Naive B cell (primary cell): ENCODE data around the gene SMIM20. TPM values are rescaled to one million over a fixed set of nuclear protein-coding genes. Genes with fewer than 3 reads are reported as not detected.
A peak's percentile ranks its signal among the peaks of the same experiment; 100 is the strongest.
"Not testable (repeated sequence)": the region's sequence is repeated elsewhere in the genome, so short reads cannot be mapped to it uniquely, and the experiment has no call there.

Experiments
- ATAC-seq, 2 donors: fragments of 150-1000 bp; cut with Tn5 transposase; 2 replicates each; pipeline ENCODE4 v1.10.0; 2021; ENCODE audit warnings: low read depth in 2 of 2, mild to moderate bottlenecking in 2 of 2, moderate library complexity in 2 of 2
- DNase-seq: peaks from one replicate; pipeline ENCODE4 v3.0.0; 2022
- H3K27ac Mint-ChIP-seq, 6 donors: one replicate each; pipeline ENCODE4 v1.8.0; 2020 to 2022; ENCODE audit warnings: mild to moderate bottlenecking in 6 of 6, mixed read lengths in 6 of 6, moderate library complexity in 5 of 6, inconsistent platforms in 2 of 6
- H3K27me3 Mint-ChIP-seq, 3 donors: one replicate each; pipeline ENCODE4 v1.8.0; 2021 to 2022; ENCODE audit warnings: mixed read lengths in 3 of 3, mild to moderate bottlenecking in 1 of 3
- H3K36me3 Mint-ChIP-seq, 2 donors: one replicate each; pipeline ENCODE4 v1.8.0; 2020 to 2022; ENCODE audit warnings: mixed read lengths in 2 of 2, inconsistent platforms in 1 of 2, mild to moderate bottlenecking in 1 of 2
- H3K4me1 Mint-ChIP-seq, 3 donors: one replicate each; pipeline ENCODE4 v1.8.0; 2020 to 2022; ENCODE audit warnings: mixed read lengths in 3 of 3, inconsistent platforms in 1 of 3, mild to moderate bottlenecking in 1 of 3, moderate library complexity in 1 of 3
- H3K4me3 Mint-ChIP-seq, 8 donors: one replicate each; pipeline ENCODE4 v1.8.0; 2020 to 2022; ENCODE audit warnings: mild to moderate bottlenecking in 8 of 8, mixed read lengths in 8 of 8, moderate library complexity in 8 of 8, inconsistent platforms in 2 of 8
- H3K9me3 Mint-ChIP-seq, 7 donors: one replicate each; pipeline ENCODE4 v1.8.0; 2020 to 2022; ENCODE audit warnings: mixed read lengths in 7 of 7, mild to moderate bottlenecking in 5 of 7, inconsistent platforms in 2 of 7, moderate library complexity in 1 of 7
- polyA plus RNA-seq, 6 donors: library from polyadenylated mRNA; unstranded; fragments of 300-500 nt; fragmentation: Illumina TruSeq; gene quantifications; one replicate each; pipeline ENCODE4 v1.2.3, GENCODE V29; 2021; ENCODE audit warnings: low read depth in 6 of 6

Gene SMIM20
- polyA plus RNA-seq, 6 donors from 2014 or later: 57.8 to 83.2 (median 71.3) TPM

DNA sequence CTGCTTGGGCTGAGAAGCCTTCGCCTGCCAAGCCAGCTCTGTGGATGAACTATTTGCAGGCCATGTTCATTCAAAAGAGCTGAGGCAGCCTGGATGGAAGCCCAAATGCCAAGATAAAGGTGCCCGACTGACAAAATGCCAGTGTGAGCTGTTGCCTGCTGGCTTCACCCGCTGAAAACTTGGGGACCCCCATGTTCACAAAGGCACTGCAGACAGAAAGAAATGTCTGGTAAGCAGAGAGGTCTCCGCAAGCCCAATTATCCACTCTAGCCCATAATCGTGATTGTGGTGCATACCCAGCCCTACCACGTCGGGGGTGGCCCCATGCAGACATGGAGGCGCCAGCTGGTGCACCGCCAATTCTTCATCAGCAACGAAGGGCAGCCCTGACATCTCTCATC, 13.0 kb upstream of the SMIM20 start:
- H3K4me3 Mint-ChIP-seq: no peak overlapping the region
- H3K27ac Mint-ChIP-seq: no peak overlapping the region
- no peaks in the 10 kb centered on the region for H3K27me3 Mint-ChIP-seq
- DNase-seq (no peak), ATAC-seq (no peak)
- H3K36me3 Mint-ChIP-seq: no peaks in the 10 kb centered on the region
- peaks cover 38 to 56% (median 47%) of the 10 kb centered on the region in 3 donors for H3K4me1 Mint-ChIP-seq
- H3K9me3 Mint-ChIP-seq: no peaks in the 10 kb centered on the region

DNA sequence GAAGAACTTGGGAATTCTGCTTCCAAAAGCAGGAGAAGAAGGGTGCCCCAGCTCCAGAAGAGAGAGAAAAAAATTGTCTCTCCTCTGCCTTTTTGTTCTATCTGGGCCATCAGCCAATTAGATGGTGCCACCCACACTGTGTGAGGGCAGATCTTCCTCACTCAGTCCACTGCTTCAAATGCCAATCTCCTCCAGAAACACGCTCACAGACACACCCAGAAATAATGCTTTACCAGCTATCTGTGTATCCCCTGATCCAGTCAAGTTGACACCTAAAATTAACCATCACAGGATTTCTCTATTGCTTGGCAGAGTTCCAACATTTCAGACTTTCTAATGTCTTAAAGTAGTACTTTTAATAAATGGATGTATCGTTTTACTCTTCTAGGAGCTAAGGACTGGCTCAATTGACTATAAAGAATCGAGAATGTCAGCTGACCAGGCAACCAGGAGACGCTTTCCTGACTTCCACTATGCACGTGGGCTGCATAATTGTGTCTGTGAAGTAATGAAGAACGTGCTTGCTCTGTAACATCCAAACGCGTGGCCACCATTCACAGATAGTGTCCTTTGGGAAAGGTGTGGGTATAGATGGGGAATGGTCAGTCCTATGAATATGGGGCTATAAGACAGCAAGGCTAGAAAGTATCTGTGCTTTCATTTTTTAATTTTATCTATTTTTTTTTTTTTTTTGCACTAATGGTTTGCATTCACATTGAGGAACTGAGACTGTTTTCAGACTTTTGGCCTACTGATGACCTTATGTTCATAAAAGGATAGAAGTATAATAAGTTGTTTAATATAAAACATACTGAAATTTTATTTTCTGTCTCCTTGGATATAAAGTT, 9.9 kb upstream of the SMIM20 start:
- Mint-ChIP-seq H3K4me3 (peak overlapping the region in 6 of 8 donors; percentile 21 to 85 (median 67)), H3K36me3 (peaks cover 0 to 8% of the 10 kb centered on the region in 2 donors), H3K9me3 (peaks cover 0 to 4% (median 2%) of the 10 kb centered on the region in 7 donors), H3K27ac (peak overlapping the region; percentile 86 to 95 (median 92)), H3K27me3 (no peaks in the 10 kb centered on the region), H3K4me1 (peaks cover 51 to 82% (median 70%) of the 10 kb centered on the region in 3 donors)
- peak; percentile 50 for DNase-seq
- peak; percentile 80 to 82 for ATAC-seq

DNA sequence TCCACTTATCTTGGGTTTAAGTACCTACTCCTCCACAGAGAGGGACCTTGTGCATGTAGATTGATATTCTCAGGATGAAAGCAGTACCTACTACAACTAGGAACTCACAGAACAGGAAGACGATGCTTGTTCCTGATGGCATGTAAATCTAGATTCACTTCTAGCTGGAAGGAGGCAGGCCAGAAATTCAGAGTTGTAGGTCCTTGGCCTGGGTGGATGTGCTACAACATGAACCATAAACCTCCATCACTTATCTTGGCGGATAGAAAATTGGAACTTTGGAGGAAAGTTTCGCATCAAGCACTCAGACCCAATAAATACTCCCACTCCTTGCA, 9.3 kb upstream of the SMIM20 start:
- Mint-ChIP-seq H3K4me3 (peak overlapping the region in 7 of 8 donors; percentile 21 to 85 (median 71)), H3K27me3 (no peaks in the 10 kb centered on the region), H3K27ac (peak overlapping the region; percentile 86 to 95 (median 92)), H3K9me3 (peaks cover 0 to 5% (median 3%) of the 10 kb centered on the region in 7 donors), H3K4me1 (peaks cover 53 to 81% (median 70%) of the 10 kb centered on the region in 3 donors), H3K36me3 (peaks cover 0 to 9% of the 10 kb centered on the region in 2 donors)
- DNase-seq (no peak), ATAC-seq (peak; percentile 77)

DNA sequence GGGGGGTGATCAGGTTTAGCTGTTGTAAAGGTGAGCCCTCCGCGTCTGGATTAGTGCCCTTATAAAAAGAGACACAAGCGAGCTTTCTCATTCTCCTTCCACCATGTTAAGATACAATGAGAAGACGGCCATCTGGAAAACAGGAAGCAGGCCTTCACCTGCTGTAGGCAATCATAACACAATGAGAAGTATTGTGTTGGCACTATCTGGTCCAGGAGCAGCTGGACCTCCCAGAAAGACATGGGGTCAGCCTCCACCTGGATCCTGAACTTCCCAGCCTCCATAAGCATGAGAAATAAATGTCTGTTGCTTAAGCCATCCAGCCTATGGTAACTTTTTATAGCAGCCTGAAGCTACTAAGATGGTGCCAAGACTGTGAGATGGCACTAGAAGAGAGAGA, 8.6 kb upstream of the SMIM20 start:
- H3K4me3 Mint-ChIP-seq: peak overlapping the region in 5 of 8 donors; percentile 28 to 85 (median 71)
- peaks cover 51 to 81% (median 63%) of the 10 kb centered on the region in 3 donors for H3K4me1 Mint-ChIP-seq
- H3K27ac Mint-ChIP-seq: peak overlapping the region; percentile 86 to 95 (median 92)
- peaks cover 0 to 9% of the 10 kb centered on the region in 2 donors for H3K36me3 Mint-ChIP-seq
- DNase-seq: no peak
- H3K27me3 Mint-ChIP-seq: no peaks in the 10 kb centered on the region
- peaks cover 0 to 5% (median 3%) of the 10 kb centered on the region in 7 donors for H3K9me3 Mint-ChIP-seq
- ATAC-seq: no peak

DNA sequence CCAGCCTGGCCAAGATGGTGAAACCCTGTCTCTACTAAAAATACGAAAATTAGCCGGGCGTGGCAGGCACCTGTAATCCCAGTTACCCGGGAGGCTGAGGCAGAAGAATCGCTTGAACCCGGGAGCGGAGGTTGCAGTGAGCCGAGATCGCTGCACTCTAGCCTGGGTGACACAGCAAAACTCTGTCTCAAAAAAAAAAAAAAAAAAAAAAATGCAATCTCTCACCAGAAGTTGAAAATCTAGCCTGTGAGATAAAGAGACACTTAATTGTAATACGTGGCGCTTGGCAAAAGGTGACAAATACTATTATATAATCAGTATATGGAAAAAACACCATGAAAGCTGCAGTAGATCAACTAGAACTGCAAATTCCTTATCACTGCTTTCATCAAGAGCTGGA, 7.9 kb upstream of the SMIM20 start:
- H3K36me3 Mint-ChIP-seq, H3K9me3 Mint-ChIP-seq, H3K27me3 Mint-ChIP-seq, DNase-seq, ATAC-seq: not testable (repeated sequence)
- peak overlapping the region in 1 of 8 donors; percentile 70 for H3K4me3 Mint-ChIP-seq
- peaks cover 53 to 82% (median 67%) of the 10 kb centered on the region in 3 donors for H3K4me1 Mint-ChIP-seq
- peak overlapping the region in 3 of 6 donors; percentile 32 to 95 (median 50) for H3K27ac Mint-ChIP-seq

DNA sequence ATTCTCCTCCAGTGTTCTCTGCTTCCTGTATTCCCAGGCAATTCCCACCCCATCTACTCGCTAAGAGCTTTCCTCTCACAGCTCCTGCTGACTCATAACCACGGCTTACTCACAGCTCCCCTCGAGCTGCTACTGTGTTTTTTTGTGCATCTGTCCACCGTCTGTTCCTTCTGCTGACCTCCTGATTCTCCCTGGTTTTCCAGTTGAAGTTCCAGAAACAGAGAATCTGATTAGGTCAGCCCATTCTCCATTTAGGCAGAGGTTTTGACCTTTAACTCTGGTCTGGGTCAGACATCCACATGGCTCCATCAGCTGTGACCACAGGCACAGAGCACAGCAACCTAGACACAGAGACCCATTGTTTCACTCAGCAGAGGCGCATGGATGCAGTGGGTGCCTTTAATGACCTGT, 5.5 kb upstream of the SMIM20 start:
- DNase-seq (no peak), ATAC-seq (no peak)
- H3K9me3 Mint-ChIP-seq: peaks cover 0 to 5% (median 3%) of the 10 kb centered on the region in 7 donors
- H3K36me3 Mint-ChIP-seq: peaks cover 0 to 9% of the 10 kb centered on the region in 2 donors
- peak overlapping the region in 3 of 6 donors; percentile 13 to 86 (median 76) for H3K27ac Mint-ChIP-seq
- H3K4me1 Mint-ChIP-seq: peaks cover 61 to 84% (median 76%) of the 10 kb centered on the region in 3 donors
- no peaks in the 10 kb centered on the region for H3K27me3 Mint-ChIP-seq
- H3K4me3 Mint-ChIP-seq: peak overlapping the region in 2 of 8 donors; percentile 22 to 51

DNA sequence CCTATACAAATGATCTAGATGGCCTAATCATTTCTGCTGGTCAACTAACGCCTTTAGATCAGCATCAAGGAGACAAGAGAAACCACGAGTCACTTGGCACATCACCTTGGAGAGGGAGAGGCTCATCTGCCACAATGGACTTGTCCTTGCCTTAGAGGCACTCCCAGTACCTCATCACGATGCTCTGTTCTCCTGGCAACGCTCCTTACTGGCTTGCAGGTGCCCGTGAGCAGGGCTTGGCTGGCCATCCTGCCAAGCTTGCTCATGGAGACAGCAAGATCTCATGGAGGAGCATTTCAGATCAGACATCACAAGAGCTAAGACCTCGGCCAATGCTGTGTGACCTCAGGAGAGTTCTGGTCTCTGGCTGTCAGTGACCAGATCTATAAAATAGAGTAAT, 2.7 kb upstream of the SMIM20 start:
- H3K9me3 Mint-ChIP-seq: peaks cover 0 to 5% (median 3%) of the 10 kb centered on the region in 7 donors
- peak overlapping the region in 1 of 6 donors; percentile 96 for H3K27ac Mint-ChIP-seq
- H3K4me1 Mint-ChIP-seq: peaks cover 47 to 71% (median 70%) of the 10 kb centered on the region in 3 donors
- no peak for ATAC-seq
- no peaks in the 10 kb centered on the region for H3K27me3 Mint-ChIP-seq
- no peak for DNase-seq
- peaks cover 0 to 9% of the 10 kb centered on the region in 2 donors for H3K36me3 Mint-ChIP-seq
- peak overlapping the region in 2 of 8 donors; percentile 38 to 99 for H3K4me3 Mint-ChIP-seq

DNA sequence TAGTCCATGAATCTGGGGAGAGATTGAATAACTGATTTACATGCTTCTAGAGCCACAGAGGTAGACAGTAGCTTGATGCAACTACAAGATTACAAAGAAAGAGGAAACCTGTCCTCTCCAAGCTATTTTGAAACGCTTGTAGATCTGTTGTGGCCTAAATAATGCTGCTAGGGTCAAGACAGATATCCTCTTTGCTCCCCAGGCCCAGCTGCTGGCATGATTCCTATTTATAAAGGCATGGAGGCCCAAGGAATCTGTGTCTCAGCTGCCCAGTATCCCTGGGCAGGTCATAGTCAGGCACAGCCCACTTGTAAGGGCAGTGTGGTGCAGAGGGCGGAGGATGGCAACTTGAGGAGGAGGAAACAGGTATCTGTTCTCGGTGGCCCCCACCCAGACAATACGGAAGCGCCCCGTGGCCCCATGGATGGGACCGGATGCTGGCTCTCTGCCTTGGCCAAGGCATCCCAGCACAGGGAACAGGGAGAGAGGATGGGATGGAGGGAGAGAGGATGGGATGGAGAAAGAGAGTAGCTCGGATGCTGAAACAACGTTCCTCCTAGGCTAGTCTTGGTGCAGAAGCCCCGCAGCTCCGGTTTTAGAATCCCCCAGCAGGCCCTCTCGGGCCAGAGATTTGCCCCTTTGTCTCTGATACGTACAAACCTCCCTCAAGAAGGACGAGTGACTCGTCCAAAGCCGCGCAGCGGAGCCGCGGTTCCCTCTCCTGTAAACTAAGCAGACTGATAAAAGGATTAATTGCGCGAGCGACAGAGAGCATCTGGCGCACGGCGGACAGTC, 767 bp upstream of the SMIM20 start:
- Mint-ChIP-seq H3K27me3 (no peaks in the 10 kb centered on the region), H3K36me3 (peaks cover 0 to 9% of the 10 kb centered on the region in 2 donors), H3K4me3 (peak overlapping the region; percentile 89 to 100 (median 99)), H3K27ac (peak overlapping the region; percentile 96 to 99 (median 99)), H3K9me3 (peaks cover 0 to 5% (median 3%) of the 10 kb centered on the region in 7 donors), H3K4me1 (peaks cover 36 to 57% (median 55%) of the 10 kb centered on the region in 3 donors)
- peak; percentile 62 for DNase-seq
- peak; percentile 41 to 46 for ATAC-seq

DNA sequence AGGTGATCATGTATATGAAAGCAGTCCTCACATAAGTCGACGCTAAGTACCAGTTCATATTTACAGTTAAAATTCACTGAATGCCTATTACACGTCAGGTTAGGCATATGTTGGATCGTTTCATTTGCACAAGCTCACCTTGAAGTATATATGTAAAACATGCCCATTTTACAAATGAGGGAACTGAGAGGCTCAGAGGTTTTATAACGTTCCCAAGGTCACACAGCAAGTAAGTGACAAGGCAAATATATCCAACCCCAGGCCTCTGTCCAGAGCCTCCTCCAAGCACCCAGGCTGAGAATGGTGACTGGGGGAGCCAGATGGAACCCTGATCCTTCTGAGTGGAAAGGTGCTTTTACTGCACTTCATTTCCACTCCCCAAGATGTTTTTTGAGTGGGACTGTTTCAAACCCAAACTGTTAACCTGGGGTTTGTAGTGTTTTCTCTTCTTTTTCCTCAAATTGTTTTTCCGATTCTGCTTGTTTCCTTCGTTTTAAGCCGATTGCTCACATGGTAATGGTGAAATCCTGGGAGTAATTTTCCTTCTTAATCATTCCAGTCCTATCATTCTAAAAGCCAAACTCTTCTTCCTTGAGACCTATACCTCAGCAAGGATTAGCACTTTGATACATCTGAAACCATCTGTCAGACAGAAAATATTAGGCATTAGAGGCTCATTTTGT, 791 bp downstream of the SMIM20 start:
- Mint-ChIP-seq H3K4me1 (peaks cover 35 to 51% (median 50%) of the 10 kb centered on the region in 3 donors), H3K9me3 (no peaks in the 10 kb centered on the region), H3K27ac (peak overlapping the region; percentile 96 to 99 (median 99)), H3K36me3 (no peaks in the 10 kb centered on the region), H3K4me3 (peak overlapping the region; percentile 89 to 100 (median 99)), H3K27me3 (no peaks in the 10 kb centered on the region)
- ATAC-seq: no peak
- DNase-seq: no peak

DNA sequence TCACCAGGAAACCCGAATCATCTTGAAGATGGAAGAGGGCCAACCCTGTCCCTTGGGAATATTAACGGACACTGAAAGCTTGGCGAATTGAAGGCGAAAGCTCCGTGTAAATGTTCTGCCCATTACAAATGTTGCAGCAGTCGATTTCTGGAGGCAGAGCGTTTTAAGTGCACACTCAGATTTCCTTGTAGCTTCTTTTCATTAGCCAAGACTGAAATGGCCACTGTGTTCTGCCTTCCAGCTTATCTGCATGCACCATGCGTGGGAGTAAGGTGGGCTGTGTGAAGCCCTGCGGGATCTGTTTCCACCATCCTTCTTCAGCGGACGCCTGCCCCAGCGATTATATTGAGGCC, 1.3 kb downstream of the SMIM20 start:
- no peaks in the 10 kb centered on the region for H3K36me3 Mint-ChIP-seq

DNA sequence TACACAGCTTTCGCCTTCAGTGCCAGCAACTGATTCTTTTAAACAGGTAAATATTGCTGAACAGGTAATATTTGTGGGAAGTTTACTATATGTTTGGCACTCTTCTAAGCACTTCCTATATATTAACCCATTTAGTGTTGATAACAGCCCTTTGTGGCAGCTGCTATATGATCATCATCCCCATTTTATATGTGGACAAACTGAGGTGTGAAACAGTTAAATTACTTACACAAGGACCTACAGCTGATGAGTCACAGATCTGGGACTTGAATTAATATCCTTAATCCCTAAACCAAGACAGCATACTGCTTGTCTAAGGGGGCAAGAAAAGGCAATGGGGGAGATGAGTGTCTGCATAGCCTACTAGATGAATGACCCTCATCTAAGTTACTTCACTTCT, 2.9 kb downstream of the SMIM20 start:
- H3K36me3 Mint-ChIP-seq: peaks cover 7 to 11% of the 10 kb centered on the region in 2 donors
- no peaks in the 10 kb centered on the region for H3K27me3 Mint-ChIP-seq
- no peaks in the 10 kb centered on the region for H3K9me3 Mint-ChIP-seq
- H3K4me1 Mint-ChIP-seq: peaks cover 36 to 54% (median 42%) of the 10 kb centered on the region in 3 donors
- peak overlapping the region in 2 of 8 donors; percentile 54 to 99 for H3K4me3 Mint-ChIP-seq
- DNase-seq (no peak), ATAC-seq (no peak)
- no peak overlapping the region for H3K27ac Mint-ChIP-seq

More for the DNA sequence above, 1.3 kb downstream of the SMIM20 start:
- DNase-seq (no peak), ATAC-seq (no peak)
- H3K4me1 Mint-ChIP-seq: peaks cover 33 to 53% (median 45%) of the 10 kb centered on the region in 3 donors
- peak overlapping the region in 2 of 6 donors; percentile 96 to 99 for H3K27ac Mint-ChIP-seq
- H3K27me3 Mint-ChIP-seq: no peaks in the 10 kb centered on the region
- no peaks in the 10 kb centered on the region for H3K9me3 Mint-ChIP-seq
- peak overlapping the region in 5 of 8 donors; percentile 76 to 99 (median 91) for H3K4me3 Mint-ChIP-seq

DNA sequence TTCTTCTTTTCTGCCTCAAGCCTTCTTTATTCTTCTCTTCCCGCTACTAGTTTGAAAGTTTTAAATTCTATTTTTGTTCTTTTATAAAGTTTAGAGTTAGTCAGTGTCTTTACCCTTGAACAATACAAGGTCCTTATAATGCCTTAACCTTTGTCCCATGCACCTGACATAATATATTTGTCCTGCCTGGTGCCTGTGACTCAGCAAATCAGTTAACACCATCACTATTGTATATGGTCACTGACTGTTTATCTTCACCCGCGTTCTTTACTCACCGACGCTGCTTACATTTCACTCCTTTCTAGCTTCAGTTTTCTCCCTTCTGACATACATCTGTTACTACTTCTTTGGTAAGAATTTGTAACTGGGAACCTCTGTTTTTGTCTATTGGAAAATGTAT, 5.7 kb downstream of the SMIM20 start:
- H3K4me1 Mint-ChIP-seq: peaks cover 20 to 36% (median 26%) of the 10 kb centered on the region in 3 donors
- no peak for ATAC-seq
- H3K4me3 Mint-ChIP-seq: no peak overlapping the region
- peak overlapping the region in 1 of 6 donors; percentile 68 for H3K27ac Mint-ChIP-seq
- peaks cover 7 to 11% of the 10 kb centered on the region in 2 donors for H3K36me3 Mint-ChIP-seq
- H3K9me3 Mint-ChIP-seq: no peaks in the 10 kb centered on the region
- DNase-seq: no peak
- no peaks in the 10 kb centered on the region for H3K27me3 Mint-ChIP-seq

DNA sequence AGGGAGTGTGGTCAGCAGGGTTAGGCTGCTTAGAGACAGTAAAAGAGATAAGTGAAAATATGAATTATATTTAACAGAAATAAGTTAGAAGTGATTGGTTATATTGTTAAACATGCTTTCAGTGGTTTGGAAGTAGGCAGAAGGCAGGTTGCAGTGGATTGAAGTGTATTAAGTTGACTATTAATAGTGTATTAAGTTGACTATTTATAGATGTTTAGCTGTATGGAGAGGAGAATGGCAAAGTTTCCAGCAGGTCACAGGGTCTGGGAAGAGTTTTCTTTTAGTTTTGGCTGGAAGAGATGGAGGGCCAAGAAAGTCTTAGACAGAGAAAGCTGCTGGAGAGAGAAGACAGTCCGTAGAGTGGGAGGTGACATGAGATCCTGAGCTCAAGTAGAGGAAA, 7.9 kb downstream of the SMIM20 start:
- Mint-ChIP-seq H3K27me3 (no peaks in the 10 kb centered on the region), H3K36me3 (peaks cover 7 to 11% of the 10 kb centered on the region in 2 donors), H3K27ac (peak overlapping the region in 1 of 6 donors; percentile 31), H3K4me1 (peaks cover 19 to 27% (median 20%) of the 10 kb centered on the region in 3 donors), H3K9me3 (no peaks in the 10 kb centered on the region), H3K4me3 (peak overlapping the region in 1 of 8 donors; percentile 55)
- DNase-seq (no peak), ATAC-seq (no peak)
